Hepatocyte (in vitro differentiated cells): ENCODE results near the gene PRR23A.

Experiments
- EZH2phosphoT487 ChIP-seq: fragments of 200-600 bp; sonication (generic); IDR thresholded peaks from one replicate; pipeline ENCODE4 v1.6.1; 2018; ENCODE audit warnings: antibody characterized with exemption, mild to moderate bottlenecking, low read depth, moderate library complexity; ENCODE audit not compliant: unreplicated experiment, severe bottlenecking
- TF ChIP-seq, protein P1 (sequence below): fragments of 200-600 bp; sonication (generic); IDR thresholded peaks from 2 replicates; pipeline ENCODE4 v1.5.1; 2016; ENCODE audit warnings: antibody characterized with exemption, mild to moderate bottlenecking; ENCODE audit not compliant: poor library complexity

DNA sequence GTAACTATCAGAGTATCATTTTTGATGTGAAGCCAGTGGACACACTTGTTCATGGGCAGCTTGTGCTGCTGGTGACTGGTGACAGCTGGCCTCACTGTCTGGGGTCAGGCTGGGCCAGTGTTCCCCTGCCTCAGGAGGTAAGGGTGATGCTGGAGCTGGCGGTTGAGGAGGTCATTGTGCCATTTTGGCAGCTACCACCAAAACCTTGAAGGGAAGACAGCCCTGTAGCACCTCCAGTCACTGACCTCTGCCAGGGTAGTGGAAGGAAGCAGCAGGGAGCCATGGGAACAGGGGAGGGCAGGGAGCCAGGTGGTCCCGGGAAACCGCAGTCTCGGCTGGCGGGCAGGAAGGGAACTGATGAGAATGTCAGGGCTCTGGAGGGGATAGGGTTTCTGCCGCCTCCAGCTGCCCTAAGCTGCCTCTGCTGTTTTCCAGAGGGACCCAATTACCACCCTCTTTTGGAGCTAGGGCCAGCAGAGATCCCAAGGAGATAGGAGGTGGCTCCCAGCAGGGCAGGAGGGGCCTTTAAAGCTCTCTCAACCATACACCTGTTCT is 34.2 kb downstream of the PRR23A start:
- TF ChIP-seq, protein P1, sequence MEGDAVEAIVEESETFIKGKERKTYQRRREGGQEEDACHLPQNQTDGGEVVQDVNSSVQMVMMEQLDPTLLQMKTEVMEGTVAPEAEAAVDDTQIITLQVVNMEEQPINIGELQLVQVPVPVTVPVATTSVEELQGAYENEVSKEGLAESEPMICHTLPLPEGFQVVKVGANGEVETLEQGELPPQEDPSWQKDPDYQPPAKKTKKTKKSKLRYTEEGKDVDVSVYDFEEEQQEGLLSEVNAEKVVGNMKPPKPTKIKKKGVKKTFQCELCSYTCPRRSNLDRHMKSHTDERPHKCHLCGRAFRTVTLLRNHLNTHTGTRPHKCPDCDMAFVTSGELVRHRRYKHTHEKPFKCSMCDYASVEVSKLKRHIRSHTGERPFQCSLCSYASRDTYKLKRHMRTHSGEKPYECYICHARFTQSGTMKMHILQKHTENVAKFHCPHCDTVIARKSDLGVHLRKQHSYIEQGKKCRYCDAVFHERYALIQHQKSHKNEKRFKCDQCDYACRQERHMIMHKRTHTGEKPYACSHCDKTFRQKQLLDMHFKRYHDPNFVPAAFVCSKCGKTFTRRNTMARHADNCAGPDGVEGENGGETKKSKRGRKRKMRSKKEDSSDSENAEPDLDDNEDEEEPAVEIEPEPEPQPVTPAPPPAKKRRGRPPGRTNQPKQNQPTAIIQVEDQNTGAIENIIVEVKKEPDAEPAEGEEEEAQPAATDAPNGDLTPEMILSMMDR, result no peak
- no peak for TF ChIP-seq EZH2phosphoT487
